ENCODE measurements around the gene AIFM3. TPM values are rescaled to one million over a fixed set of nuclear protein-coding genes. Genes with fewer than 3 reads are reported as not detected.
"Not testable (repeated sequence)": the region's sequence is repeated elsewhere in the genome, so short reads cannot be mapped to it uniquely, and the experiment has no call there.

Gene AIFM3
- total RNA-seq, 1 donor from 2014 or later: 2.6 TPM

- no peaks in the 10 kb centered on the region for H3K27me3 Mint-ChIP-seq
- H3K9me3 Mint-ChIP-seq: no peaks in the 10 kb centered on the region
- H3K27ac Mint-ChIP-seq: peak overlapping the region; percentile 45
Measured at GRCh38 chr22:20926243-20926642, 40.8 kb upstream of the AIFM3 start.

DNA sequence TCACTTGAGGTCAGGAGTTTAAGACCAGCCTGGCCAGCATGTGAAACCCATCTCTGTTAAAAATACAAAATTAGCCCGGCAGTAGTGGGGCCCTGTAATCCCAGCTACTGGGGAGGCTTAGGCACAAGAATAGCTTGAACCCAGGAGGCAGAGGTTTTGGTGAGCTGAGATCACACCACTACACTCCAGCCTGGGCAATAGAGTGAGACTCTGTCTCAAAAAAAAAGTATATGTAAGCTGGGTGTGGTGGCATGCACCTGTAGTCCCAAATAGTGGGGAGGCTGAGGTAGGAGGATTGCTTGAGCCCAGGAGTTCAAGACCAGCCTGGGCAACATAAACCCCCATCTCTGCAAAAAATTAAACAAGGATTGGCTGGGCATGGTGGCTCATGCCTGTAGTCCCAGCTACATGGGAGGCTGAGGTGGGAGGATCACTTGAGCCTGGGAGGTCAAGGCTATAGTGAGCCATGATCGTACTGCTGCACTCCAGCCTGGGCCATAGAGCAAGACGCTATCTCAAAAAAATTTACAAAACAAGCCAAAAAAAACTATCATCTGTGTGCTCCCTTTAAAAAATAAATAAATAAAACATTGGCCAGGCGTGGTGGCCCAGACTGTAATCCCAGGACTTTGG, 39.0 kb upstream of the AIFM3 start:
- Mint-ChIP-seq H3K4me3 (no peak overlapping the region), H3K9me3 (no peaks in the 10 kb centered on the region), H3K27me3 (no peaks in the 10 kb centered on the region), H3K27ac (no peak overlapping the region), H3K4me1 (ENCODE audit: unreplicated experiment) (peaks cover 18% of the 10 kb centered on the region), H3K36me3 (peaks cover 17% of the 10 kb centered on the region)
- TF ChIP-seq, protein P1, sequence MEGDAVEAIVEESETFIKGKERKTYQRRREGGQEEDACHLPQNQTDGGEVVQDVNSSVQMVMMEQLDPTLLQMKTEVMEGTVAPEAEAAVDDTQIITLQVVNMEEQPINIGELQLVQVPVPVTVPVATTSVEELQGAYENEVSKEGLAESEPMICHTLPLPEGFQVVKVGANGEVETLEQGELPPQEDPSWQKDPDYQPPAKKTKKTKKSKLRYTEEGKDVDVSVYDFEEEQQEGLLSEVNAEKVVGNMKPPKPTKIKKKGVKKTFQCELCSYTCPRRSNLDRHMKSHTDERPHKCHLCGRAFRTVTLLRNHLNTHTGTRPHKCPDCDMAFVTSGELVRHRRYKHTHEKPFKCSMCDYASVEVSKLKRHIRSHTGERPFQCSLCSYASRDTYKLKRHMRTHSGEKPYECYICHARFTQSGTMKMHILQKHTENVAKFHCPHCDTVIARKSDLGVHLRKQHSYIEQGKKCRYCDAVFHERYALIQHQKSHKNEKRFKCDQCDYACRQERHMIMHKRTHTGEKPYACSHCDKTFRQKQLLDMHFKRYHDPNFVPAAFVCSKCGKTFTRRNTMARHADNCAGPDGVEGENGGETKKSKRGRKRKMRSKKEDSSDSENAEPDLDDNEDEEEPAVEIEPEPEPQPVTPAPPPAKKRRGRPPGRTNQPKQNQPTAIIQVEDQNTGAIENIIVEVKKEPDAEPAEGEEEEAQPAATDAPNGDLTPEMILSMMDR (conservative IDR thresholded peaks at IDR 0.05): no peak
- DNase-seq (ENCODE audit: extremely low spot score, unreplicated experiment): no peak

More at GRCh38 chr22:20926243-20926642, 40.8 kb upstream of the AIFM3 start:
- peaks cover 25% of the 10 kb centered on the region for H3K36me3 Mint-ChIP-seq
- H3K4me1 Mint-ChIP-seq (ENCODE audit: unreplicated experiment): peaks cover 23% of the 10 kb centered on the region
- no peak for DNase-seq (ENCODE audit: extremely low spot score, unreplicated experiment)
- no peak overlapping the region for H3K4me3 Mint-ChIP-seq
- TF ChIP-seq, protein P1 (conservative IDR thresholded peaks at IDR 0.05): no peak

GRCh38 chr22:20928573-20928967, 38.5 kb upstream of the AIFM3 start:
- Mint-ChIP-seq H3K4me1 (ENCODE audit: unreplicated experiment) (peaks cover 18% of the 10 kb centered on the region), H3K9me3 (no peaks in the 10 kb centered on the region), H3K36me3 (peaks cover 17% of the 10 kb centered on the region), H3K4me3 (no peak overlapping the region), H3K27ac (no peak overlapping the region), H3K27me3 (no peaks in the 10 kb centered on the region)
- DNase-seq (ENCODE audit: extremely low spot score, unreplicated experiment): no peak
- TF ChIP-seq, protein P1 (conservative IDR thresholded peaks at IDR 0.05): no peak

DNA sequence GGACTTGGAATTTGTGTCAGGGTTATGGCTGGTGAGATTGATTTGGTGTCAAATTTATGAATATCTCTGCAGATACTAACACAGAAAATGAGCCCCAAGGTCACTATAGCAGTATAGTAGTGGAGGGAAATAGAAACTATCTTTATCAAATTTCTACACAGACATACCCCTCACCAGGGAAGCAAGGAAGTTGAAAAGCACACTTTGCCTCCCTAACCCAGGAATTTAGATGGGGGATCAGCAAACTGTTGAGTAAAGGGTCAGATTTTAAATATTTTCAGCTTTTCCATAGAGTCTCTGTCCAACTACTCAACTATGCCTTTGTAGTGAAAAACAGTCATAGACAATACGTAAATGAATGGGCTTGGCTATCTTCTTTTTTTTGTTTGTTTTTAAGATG, 37.1 kb upstream of the AIFM3 start:
- Mint-ChIP-seq H3K36me3 (peaks cover 27% of the 10 kb centered on the region), H3K4me1 (ENCODE audit: unreplicated experiment) (peaks cover 18% of the 10 kb centered on the region), H3K9me3 (no peaks in the 10 kb centered on the region), H3K4me3 (no peak overlapping the region), H3K27me3 (no peaks in the 10 kb centered on the region), H3K27ac (no peak overlapping the region)
- TF ChIP-seq, protein P1 (conservative IDR thresholded peaks at IDR 0.05): no peak
- no peak for DNase-seq (ENCODE audit: extremely low spot score, unreplicated experiment)

DNA sequence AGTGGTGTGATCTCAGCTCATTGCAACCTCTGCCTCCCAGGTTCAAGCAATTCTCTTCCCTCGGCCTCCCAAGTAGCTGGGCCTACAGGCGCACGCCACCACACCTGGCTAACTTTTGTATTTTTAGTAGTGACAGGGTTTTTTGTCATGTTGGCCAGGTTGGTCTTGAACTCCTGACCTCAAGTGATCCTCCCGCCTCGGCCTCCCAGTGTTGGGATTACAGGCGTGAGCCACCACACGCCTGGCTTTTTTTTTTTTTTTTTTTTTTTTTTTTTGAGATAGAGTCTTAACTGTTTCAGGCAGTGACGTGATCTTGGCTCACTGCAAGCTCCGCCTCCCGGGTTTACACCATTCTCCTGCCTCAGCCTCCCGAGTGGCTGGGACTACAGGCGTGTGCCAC, 36.6 kb upstream of the AIFM3 start:
- peaks cover 26% of the 10 kb centered on the region for H3K36me3 Mint-ChIP-seq
- H3K27me3 Mint-ChIP-seq; DNase-seq (ENCODE audit: extremely low spot score, unreplicated experiment); H3K27ac Mint-ChIP-seq; H3K4me3 Mint-ChIP-seq; H3K9me3 Mint-ChIP-seq: not testable (repeated sequence)
- peaks cover 16% of the 10 kb centered on the region for H3K4me1 Mint-ChIP-seq (ENCODE audit: unreplicated experiment)

- no peak for DNase-seq (ENCODE audit: extremely low spot score, unreplicated experiment)
- TF ChIP-seq, protein P1 (conservative IDR thresholded peaks at IDR 0.05): no peak
- H3K27ac Mint-ChIP-seq: no peak overlapping the region
- H3K36me3 Mint-ChIP-seq: peaks cover 18% of the 10 kb centered on the region
- H3K27me3 Mint-ChIP-seq: no peaks in the 10 kb centered on the region
- H3K9me3 Mint-ChIP-seq: no peaks in the 10 kb centered on the region
- H3K4me1 Mint-ChIP-seq (ENCODE audit: unreplicated experiment): peaks cover 8% of the 10 kb centered on the region
- H3K4me3 Mint-ChIP-seq: no peak overlapping the region
Measured at GRCh38 chr22:20931126-20931654, 35.9 kb upstream of the AIFM3 start.

All from type B pancreatic cell (in vitro differentiated cells).